Measurements from ENCODE around the gene AQP12A.
"Not testable (repeated sequence)": the region's sequence is repeated elsewhere in the genome, so short reads cannot be mapped to it uniquely, and the experiment has no call there.

The AQP12A gene

DNA sequence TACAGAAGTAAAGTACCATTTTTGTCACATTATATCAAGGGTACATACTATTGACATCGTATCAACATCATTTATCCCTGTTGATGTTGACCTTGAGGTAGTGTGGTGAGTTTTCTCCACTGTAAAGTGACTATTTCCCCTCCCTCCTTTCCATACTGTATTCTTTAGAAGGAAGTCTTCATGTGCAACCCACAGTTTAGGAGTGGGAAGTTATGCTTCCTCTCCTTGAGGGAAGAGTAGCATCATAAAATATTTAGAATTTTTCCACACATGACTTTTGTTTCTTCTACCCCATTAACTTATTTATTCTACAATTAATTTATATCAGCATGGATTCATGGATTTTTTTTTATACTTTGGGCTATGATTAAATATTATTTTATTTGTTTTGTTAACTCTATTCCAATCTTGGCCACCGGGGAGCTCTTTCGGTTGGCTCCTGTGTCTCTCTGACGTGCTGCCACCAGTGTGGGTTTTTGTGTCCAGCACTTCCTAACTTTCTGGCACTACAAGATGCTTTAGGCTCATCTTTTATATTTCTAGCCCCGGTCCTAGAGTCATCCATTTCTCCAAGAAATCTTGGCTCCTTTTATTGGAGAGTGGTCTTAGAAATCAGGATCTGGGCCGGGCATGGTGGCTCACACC, 28.0 kb upstream of the AQP12A start:
- DNase-seq (ENCODE audit: insufficient read length, low spot score) (no peak), FAIRE-seq (no peak)
- TF ChIP-seq, protein P1, sequence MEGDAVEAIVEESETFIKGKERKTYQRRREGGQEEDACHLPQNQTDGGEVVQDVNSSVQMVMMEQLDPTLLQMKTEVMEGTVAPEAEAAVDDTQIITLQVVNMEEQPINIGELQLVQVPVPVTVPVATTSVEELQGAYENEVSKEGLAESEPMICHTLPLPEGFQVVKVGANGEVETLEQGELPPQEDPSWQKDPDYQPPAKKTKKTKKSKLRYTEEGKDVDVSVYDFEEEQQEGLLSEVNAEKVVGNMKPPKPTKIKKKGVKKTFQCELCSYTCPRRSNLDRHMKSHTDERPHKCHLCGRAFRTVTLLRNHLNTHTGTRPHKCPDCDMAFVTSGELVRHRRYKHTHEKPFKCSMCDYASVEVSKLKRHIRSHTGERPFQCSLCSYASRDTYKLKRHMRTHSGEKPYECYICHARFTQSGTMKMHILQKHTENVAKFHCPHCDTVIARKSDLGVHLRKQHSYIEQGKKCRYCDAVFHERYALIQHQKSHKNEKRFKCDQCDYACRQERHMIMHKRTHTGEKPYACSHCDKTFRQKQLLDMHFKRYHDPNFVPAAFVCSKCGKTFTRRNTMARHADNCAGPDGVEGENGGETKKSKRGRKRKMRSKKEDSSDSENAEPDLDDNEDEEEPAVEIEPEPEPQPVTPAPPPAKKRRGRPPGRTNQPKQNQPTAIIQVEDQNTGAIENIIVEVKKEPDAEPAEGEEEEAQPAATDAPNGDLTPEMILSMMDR (IDR thresholded peaks at IDR 0.05; ENCODE audit: insufficient read depth, missing control alignments) = no peak

DNA sequence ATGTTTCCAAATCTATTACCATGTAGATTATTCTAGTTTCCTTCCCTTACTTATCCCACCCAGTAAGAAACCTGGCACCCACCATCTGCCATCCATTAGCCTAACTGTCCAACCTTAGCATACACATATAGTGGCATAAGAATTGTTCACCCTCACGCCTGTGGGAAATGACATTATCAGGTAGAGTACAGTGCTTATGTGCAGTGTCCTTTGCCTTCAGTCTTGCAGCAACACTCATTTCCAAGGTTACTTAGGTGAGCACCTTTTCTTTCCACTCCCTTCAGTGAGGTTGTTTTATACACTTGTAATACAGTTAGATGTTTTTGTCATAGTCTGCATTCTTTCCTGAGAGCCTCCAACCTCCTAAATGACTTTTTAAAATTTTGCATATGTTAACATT, 27.0 kb upstream of the AQP12A start:
- DNase-seq (ENCODE audit: insufficient read length, low spot score) (no peak), FAIRE-seq (no peak)
- TF ChIP-seq, protein P1 (IDR thresholded peaks at IDR 0.05; ENCODE audit: insufficient read depth, missing control alignments) = no peak

DNA sequence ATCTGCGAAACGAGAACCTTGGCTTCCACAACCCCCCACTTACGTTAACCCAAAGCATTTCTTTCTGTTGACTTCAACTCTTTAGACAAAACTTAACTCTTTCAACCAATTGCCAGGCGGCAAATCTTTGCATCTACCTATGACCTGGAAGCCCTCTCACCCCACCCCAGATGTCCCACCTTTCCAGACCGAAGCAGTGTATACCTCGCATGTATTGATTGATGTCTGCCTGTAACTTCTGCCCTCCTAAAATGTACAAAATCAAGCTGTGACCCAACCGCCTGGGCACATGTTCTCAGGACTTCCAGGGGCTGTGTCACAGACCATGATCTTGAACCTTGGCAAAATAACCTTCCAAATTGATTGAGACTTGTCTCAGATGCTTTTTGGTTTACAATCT, 21.3 kb upstream of the AQP12A start:
- TF ChIP-seq, protein P1 (IDR thresholded peaks at IDR 0.05; ENCODE audit: insufficient read depth, missing control alignments) = no peak
- DNase-seq (ENCODE audit: insufficient read length, low spot score) (no peak), FAIRE-seq (no peak)

DNA sequence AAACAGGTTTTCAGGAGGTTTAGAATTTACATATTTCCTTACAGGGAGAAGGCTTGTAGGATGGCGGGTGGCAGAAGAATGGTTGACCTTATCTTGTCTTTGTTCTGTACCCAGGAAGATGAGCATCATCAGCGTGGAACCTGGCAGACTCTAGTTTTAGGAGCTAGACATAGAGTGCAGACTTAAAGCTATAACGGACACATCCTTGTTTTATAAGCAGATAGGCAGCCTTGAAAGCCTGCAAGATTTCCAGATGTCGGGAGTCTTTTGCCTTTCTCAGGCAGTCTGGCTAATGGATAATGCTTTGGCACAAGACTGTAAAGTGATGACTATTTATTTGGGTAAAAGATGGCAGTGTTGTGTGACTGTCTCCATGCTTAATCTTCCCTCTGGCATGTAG, 20.7 kb upstream of the AQP12A start:
- TF ChIP-seq, protein P1 (IDR thresholded peaks at IDR 0.05; ENCODE audit: insufficient read depth, missing control alignments) = no peak
- FAIRE-seq (no peak), DNase-seq (ENCODE audit: insufficient read length, low spot score) (peak; percentile 6)

DNA sequence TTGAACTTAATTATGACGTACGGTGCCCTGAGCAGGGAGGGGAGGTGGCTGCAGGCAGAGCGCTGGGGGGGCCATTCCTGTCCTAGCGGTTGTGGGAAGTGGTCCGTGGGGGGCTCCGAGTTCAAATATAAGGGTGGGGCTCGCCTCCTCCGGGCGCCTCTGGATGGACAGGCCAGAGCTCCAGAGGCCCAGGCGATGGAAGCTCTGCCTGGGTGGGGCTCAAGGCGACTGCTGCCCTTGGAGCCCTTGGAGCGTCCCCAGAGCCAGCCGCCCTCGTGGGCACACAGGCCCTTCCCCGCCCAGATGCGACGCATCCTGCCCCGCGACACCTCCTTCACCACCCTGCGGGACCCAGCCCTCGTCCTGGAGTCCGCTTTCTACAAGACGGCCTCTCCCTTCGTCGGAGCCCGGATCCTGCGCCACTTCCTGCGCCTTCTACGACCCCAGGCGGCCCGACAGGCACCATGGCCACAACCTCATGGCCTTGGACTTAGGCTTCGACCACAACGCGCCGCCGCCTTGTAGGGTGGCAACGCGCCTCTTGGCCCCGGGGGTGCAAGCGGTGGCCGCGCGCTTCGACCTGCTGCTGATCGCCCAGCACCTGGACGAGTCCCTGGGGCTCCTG, 19.5 kb upstream of the AQP12A start:
- FAIRE-seq (no peak), DNase-seq (ENCODE audit: insufficient read length, low spot score) (peak; percentile 2)
- TF ChIP-seq, protein P1 (IDR thresholded peaks at IDR 0.05; ENCODE audit: insufficient read depth, missing control alignments) = no peak

DNA sequence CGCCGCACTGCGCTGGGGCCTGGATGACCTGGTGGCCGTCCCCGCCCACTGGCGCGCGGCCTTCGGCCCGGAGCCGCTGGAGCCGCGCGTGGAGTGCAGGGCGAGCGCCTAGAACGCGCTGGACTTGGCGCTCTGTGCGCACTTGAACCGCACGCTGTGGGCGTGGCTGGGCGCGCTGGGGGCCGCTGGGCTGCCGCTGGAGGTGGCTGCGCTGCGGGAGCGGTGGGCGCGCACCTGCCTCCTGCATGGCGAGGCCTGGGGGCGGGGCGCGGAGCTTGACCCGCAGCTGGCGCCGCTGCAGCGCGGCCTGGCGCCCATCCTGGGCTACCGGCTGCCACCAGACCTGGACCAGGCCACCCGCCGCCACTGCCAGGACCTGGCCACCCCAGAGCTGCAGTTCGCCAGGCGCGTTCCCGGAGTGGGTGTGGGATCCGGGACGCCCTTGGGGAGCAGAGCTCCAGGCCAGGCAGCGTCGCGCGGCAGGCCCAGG, 18.9 kb upstream of the AQP12A start:
- TF ChIP-seq, protein P1 (IDR thresholded peaks at IDR 0.05; ENCODE audit: insufficient read depth, missing control alignments) = no peak
- DNase-seq (ENCODE audit: insufficient read length, low spot score) (peak; percentile 2), FAIRE-seq (no peak)

DNA sequence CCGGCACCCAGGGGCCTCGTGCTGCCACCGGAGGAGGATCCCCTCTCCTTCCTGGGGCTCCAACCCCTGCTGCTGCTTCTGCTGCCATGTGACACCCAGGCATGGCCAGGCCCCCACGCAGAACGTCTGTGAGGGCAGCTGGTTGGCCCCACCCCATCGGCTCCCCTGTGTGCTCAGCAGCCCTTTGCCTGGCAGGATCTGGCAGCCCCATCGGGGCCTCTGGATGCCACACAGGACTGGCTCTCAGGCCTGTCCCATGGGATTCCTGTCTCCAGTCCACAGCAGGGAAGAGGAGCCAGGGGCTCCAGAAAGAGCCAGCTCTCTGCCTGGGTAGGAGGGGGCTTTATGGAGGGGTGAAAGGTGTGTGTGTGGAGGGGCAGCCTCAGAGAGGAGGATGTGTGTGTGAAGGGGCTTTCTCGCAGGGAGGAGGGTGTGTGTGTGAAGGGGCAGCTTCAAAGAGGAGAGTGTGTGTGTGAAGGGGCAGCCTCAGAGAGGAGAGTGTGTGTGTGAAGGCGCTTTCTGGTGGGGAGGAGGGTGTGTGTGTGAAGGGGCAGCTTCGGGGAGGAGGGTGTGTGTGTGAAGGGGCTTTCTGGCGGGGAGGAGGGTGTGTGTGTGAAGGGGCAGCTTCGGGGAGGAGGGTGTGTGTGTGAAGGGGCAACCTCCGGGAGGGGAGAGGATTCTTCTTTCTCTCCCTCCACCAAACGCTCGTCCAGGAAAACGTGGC, 17.0 kb upstream of the AQP12A start:
- not testable (repeated sequence) for FAIRE-seq
- peak; percentile 12 for DNase-seq (ENCODE audit: insufficient read length, low spot score)

DNA sequence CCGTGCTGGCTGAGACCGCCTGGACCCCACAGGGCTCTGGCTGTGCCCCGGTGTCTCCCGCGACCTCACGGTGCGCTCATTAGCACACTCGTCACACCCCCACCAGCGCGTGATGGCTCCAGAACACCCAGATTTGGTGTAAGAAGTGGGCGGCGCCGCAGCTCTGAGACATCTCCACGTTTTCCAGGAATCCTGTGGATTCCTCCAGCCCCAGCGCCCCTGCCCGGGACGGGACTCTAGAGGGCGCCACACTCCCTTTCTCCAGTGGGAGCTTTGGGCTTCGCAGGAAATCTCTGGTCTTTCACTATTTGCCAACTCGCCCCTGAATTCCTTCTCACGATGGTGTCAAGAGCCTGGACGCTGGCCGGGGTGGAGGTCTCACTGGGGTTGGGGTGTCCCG, 16.3 kb upstream of the AQP12A start:
- not testable (repeated sequence) for FAIRE-seq; DNase-seq (ENCODE audit: insufficient read length, low spot score)

DNA sequence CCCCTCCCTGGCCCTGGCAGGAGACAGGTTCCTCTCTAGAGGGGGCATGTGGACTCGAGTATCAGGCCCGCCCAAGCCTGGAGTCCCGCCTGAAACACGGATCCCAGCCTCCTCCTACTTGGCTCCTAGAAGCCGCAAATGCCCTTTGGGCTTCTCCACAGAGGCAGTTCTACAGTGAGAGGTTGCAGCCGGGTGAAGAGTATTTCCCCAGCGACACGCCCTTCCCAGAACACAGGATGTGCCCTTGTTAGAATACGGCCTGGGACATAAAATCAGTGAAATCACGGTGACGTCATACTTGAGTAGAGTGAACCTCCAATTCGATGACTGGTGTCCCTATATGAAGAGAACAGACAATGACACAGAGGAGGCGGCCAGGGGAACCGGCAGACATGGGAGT, 13.6 kb upstream of the AQP12A start:
- FAIRE-seq; DNase-seq (ENCODE audit: insufficient read length, low spot score): not testable (repeated sequence)

DNA sequence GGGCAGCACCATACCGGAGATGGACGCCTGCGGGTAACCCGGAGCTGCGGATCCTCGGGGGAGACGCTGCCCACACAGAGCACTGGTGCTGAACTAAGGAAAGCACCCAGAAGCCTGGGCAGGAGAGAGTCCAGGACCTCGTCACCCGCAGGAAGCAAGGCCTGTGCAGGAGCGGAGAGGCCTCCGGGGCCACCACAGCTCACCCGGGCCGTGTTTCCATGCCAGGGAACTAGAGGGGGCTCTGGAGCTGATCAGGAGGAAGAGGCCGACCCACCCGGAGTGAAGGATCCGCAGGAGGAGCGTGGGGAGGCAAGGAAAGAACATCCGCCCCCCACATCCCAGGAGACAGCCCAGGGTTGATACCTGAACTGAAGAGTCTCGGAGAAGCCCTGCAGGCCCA, 12.8 kb upstream of the AQP12A start:
- DNase-seq (ENCODE audit: insufficient read length, low spot score); FAIRE-seq: not testable (repeated sequence)

DNA sequence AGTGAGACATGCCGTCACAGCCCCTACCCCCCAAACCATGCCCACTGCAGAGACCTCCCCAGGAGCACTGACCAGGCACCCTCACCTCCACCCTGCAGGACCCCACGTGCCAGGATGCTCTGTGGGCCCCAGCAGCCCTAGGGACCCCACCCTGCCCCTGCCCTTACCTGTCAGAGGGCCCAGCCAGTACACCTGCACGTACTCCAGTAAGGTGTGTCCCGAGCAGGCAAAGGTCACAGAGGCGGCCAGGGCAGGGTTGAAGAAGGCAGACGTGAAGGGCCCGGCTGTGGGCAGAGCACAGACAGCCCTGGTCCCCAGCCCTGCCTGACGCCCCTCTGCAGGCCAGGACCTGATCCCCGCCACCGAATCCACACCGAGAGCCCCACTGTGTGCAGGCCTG, 11.5 kb upstream of the AQP12A start:
- not testable (repeated sequence) for FAIRE-seq; DNase-seq (ENCODE audit: insufficient read length, low spot score)

All from D721Med (cell line).